HG03097 (cell line): ENCODE results near the gene WEE2.
"Not testable (repeated sequence)": the region's sequence is repeated elsewhere in the genome, so short reads cannot be mapped to it uniquely, and the experiment has no call there.

ENCODE experiments used
- ATAC-seq: cut with Tn5 transposase; IDR thresholded peaks from one replicate; pipeline ENCODE4 v1.9.1; 2021; ENCODE audit not compliant: unreplicated experiment, low FRiP score

WEE2 gene

DNA sequence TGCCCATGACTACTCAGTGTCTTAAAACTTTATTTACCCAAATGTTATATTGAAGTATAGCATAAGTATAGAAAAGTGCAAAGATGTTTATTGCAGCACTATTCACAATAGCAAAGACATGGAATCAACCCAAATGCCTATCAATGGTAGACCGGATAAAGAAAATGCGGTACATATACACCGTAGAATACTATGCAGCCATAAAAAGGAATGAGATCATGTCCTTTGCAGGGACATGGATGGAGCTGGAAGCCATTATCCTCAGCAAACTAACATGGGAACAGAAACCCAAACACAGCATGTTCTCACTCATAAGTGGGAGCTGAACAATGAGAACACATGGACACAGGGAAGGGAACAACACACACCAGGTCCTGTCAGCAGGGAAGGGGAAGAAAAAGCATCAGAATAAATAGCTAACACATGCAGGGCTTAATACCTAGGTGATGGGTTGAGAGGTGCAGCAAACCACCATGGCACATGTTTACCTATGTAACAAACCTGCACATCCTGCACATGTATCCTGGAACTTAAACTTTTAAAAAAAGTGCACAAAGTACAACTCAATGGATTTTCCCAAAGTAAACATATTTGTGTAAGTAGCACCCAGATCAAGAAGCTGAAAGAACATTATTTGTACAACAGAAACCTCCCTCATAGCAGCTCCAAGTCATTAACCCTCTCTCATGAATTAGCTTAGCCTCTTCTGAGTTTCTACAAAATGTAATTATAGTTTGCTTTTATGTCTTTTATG, 18.9 kb upstream of the WEE2 start:
- not testable (repeated sequence) for ATAC-seq

DNA sequence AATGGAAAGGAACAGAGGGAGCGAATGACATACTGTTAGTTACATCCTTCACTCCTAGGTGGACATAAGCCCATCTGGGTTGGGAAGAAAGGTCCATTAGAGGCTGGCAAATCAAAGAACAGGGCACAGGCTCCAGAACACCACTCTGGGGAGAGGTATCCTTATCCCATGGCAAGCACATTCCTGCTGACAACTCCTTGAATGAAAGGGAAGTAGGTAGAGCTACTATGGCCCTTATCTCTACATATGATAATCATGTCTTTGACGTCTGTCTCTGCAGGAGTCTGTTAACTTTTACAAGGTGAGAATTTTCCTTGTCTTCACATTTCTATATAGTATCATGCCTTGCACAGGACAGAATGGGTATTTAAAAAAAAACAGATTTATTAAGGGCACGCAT, 16.6 kb upstream of the WEE2 start:
- no peak for ATAC-seq

DNA sequence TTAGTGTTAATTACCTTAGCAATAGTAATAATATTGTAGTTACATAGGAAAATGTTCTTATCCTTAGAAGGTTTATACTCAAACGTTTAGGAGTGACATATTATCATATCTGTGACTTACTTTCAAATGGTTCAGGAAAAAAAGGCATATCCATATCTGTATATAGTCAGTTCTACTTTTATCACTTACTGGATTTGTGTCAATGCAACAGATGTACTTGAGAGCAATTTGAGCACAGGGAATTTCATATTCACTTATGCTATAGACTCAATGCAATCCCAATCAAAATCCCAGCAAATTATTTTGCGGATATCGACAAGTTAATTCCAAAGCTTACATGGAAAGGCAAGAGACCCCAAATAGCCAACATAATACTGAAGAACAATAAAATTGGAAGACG, 16.2 kb upstream of the WEE2 start:
- no peak for ATAC-seq

DNA sequence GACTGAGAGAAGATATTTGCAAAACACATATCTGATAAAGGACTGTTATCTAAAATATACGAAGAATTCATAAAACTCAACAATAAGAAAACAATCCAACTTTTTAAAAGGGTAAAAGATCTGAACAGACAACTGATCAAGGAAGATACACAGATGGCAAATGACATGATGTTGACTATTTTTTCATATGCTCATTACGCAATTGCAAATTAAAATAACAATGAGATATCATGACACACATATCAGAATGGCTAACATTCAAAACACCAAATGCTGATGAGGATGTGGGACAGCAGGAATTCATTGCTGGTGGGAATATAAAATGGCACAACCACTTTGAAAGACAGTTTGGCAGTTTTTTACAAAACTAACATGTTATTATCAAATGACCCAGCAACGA, 15.1 kb upstream of the WEE2 start:
- no peak for ATAC-seq

DNA sequence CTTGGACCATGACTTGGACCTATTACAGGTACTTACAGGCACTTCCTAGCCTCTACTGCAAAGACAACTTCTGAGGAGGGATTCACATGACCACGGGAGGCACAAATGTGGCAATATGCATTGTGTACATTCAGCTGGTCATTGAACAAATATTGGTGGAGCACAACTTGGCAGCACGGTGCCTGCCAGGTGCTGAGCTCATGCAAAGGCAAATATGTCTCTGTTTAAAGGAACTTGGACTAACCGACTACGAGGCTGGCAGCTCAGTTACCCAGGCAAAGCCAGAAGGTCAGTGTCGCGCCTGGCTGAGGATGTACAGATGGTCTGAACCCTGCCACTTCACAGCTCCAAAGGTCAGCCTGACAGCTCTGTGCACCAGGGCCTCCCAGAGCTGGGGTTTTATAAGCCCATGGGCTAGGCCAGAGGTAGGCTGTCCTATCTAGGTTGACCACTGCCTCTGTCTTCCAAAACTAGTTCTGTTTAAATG, 12.3 kb upstream of the WEE2 start:
- ATAC-seq: no peak

DNA sequence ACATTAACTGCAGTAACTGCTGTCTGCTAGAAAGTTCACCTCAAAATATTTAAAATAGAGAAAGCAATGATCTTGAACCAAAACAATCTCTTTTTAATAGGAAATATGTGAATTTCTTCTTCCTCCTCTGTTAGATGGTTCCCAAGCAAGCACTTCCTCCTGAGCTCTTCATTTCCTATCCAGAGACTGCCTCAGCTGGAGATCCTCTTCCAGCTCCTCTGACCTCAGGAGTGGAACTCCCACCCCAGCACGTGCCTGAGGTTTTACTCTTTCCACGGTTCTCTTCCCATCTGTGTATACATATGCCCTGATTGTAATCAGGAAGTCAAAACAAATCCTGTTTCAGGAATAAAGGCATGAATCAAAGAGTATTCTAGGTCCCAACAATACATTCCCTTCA, 11.8 kb upstream of the WEE2 start:
- ATAC-seq: no peak

DNA sequence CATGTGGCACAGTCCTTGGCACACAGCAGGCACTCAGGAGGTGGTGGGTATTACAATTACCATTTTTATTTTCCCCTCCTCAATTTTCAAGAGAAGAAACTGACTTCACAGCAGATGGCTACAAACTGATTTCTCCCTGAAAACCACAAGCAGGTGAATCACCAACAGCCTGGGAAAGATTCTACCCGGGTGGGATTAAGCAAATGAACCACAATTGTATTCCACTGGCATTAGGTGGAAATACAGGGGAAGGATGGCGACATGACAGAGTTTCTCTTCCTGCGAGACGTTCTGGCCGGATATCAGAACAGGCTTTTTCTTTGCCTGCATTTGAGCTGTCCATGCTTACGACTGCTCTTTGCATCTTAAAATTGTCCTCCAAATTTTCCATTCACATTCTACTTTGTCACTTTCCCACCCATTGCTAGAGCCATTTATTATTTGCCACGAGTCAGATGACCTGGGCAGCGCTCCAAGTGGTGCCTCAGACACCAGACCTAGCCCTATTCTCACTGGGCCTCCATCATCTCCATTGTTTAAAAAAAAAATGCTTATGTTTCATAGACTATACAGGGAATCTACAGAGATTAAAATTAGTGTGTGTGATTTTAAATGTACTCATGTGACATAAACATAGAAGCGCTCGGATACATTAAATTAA, 10.8 kb upstream of the WEE2 start:
- no peak for ATAC-seq

DNA sequence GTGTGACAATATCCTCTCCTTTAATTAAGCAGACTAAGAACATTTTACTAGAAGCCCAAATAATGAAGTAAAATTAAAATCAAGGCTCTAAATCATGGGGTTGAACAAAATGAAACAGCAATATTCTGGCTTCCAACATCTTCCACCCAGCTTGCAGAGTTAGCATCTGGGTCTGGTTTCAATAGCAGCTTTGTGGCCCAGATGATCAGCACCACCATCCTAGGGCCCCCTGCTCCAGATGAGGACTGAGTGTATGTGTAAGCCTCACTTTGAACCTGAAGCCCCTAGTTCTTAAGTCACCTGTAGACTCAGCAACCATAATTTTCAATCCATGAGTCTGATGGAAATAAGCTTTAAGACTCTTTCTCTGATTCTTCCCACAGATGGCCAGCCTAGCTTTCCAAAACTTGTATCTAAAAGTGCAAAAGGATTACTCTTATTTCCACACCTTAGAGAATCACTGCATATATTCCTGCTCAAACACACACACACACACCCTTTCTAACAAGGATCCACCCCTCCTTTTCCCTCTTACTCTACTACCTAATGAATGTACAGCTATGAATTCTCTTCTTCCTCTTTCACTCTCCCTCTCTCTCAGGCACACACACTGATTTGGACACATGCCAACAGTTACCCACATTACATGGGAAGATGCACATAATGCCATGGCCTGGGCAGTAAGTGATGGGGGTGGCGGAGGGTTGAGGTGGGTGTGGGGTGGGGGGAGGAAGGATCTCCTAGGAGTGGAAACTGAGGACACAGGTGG, 9.7 kb upstream of the WEE2 start:
- no peak for ATAC-seq

DNA sequence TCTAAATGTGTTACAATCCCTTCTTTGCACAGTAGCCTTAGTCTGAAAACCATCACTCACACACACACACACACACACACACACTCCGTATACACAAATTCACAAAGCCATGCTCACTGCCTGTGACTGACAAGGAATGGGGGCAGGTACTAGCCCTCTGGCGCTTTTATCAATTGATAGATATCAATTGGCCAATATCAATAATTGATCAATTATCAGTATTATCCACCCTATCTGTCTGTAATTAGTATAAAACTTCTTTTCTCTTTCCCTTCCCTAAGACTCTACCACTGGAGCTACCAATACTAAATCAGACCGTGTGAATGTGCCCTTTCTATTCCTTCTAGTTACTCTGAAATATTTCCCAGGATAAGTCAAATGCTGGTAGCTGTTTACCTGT, 8.3 kb upstream of the WEE2 start:
- ATAC-seq: no peak

DNA sequence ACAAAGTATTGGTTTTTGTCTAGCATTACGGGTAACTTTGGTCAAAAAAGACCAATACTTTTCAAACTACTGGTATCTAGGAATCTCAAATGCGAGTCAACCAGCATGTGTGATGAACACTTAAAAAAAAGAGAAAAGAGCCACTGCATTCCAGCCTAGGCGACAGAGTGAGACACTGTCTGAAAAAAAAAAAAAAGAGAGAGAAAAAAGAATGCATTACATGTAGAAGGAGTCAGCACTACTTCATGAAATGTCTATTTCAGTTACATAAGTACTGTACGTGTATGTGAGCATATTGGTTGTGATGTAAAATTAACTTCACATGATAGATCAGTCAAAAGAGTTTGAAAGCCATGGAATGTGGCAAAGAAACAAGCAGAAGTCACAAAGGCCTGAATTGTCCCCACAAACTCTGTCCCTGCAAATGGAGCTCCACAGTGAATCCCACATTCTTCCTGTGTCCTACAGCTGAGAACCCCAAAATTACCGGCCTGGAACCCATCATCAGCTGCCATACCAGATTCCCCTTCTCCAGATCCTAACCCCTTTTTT, 7.8 kb upstream of the WEE2 start:
- no peak for ATAC-seq

DNA sequence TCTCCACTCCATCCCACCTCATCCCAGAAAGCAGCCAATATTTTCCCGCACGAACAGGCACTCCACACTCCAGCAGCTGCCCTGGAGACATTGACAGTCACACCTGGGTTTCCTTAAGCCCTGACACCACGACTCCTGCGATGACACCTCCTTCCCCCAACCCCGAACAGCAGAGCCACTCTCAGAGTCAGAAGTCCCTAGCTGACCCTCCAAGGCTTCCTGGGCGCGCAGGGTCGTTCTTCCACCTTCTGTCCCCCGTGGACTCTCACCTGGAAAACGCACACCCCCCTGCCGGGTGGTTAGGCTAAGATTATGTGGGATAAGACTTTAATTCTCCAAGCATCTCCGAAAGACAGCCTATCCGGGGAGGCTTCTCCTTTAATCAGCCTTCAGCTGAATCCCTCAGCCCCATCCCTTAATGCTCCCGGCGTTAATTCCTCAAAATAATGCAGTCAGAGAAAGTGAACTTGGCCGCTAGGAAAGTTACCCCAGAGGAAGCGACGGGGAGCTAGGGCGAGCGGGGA, 7.2 kb upstream of the WEE2 start:
- ATAC-seq: no peak

DNA sequence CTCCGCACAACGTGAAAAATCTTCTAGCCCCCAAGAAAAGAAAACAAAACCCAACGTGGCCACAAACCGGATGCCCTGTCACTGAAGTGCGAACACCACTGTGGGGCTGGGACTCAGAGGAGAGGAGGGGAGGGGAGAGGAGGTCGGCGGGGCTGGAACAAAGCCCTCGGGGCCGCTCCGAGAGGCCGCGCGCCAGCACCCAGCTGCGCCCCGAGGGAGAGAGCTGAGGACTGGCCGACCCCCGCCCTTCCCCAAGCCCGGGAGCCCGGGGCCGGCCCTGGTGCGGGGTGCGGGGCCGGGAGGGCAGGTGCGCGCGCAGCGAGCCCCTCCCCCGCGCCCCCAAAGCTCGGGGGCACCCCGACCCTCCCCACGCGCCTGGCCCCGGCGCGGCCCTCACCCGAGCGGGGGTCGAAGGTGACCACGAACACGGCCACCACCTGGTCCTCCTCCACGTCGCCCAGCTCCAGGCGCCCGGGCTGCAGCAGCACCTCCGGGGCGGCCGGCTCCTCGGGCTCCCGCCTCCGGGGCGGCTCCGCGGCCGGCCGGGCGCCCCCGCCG, 6.6 kb upstream of the WEE2 start:
- peak; percentile 82 for ATAC-seq

DNA sequence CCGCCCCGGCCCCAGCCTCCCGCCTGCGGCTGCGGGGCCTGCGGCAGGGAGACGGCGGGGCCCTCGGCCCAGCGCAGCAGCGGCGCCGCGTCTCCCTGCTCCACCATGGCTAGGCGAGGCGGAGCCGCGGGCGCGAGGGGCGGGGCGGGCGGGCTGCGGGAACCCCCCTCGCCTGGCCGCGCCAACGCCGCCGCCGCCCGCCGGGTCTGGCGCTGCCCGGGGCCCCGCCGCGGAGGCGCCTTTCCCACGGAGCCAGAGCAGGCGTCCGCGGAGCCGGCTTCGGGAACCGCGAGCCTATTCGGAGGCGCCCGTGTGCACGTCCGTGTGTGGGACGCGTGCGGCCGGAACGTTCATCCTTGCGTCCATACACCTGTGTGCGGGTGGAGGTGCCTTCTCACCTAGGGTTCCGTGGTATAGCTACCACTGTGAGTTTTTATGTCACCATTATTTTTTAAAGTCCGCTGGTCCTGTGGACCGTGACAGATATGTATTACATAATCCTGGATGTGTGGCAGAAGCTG, 6.0 kb upstream of the WEE2 start, which contains the start of gene DENND11:
Gene DENND11 (minus strand): TSS at position 120 of the 521 bp plus-strand sequence. CDS start 13 bp downstream, at position 107.
- peak; percentile 66 for ATAC-seq

DNA sequence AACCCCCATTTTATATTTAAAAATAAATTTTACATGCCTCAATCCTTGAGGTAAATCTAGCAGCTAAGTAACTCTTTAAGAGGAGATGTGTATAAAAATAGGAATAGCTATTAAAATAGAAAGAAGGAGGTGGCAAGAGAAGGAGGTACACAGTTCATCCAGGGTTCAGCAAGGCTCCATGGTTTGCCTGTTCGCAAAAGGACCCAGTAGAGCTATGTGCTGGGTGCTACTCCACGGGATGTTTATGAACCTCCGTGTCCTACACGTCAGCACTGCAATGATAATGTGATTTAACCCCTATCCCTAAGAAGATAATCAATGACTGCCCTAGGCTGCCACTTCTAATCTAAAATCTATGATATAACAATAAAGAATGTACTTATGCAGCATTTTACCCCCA, 5.3 kb upstream of the WEE2 start:
- no peak for ATAC-seq

DNA sequence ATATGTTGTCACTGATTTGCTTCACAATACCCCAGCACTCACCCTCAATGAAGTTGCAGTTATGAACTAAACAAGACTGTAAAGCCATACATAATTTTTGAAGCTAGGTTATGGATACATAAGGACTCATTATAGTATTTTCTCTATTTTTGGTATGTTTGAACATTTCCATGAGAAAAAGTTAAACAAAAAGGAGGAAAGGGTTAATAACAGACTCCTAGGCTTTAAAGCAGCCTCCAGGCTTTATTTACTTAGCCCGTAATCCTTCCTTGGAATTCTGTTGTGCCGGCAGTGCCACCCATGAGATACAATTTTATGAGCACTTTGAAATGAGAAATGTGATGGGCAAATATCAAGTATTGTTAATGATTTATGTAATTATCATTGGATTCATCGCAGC, 4.0 kb upstream of the WEE2 start:
- ATAC-seq: no peak

DNA sequence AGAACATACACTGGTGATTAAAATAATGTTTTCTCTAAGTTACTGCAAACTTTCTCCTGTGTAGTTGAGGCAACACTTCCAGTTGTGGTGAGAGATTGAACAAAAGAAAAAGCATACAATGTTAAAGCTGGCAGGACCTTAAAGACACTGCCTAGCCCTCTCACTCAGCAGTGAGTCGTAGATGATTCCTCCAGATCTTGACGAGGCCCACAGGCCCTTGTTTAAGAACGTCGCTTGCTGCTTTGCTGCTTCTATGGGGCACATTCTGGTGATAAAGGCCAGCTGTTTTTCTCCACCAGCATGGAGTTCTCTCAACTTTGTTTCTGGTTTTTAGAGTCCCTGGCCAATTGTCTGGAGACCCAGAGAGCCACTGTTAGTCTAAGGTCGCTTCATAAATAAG, 3.4 kb upstream of the WEE2 start:
- no peak for ATAC-seq

DNA sequence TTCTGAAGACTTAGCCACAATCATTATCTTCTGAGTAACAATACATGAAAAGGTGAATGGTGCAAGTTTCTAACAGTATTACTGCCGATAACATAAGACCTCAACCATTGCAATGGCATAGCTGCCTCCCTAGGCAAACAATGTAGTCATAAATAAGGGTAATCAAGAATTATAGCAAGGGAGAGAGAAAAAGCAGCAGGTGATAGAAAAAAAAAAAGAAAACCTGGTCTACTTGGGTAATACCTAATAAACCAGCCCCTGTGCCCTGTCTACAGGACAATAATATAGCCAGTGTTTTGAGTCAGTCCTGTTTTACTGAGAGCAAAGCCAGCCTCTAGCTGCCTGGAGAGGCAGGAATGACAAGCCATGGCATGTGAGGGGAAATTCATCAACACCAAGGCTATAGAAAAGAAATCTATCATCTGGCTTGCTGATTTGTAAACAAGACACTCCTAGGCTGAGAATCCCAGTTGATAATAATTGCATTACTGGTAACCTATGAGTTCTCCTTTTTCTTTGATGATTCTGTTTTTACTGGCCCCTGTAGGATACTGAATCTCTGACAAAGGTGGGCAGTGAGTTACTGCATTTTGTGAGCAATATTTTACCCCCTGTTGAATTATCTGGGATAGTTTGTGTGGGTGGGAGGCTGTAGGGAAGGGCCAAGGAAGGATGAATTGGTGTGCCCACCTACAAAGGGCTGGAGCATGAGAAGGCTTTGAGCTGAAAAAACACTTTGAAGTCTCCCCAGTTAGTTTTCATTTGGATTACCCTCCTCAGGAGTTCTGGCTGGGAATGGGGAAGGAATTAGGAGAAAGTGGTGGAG, 1.7 kb upstream of the WEE2 start:
- no peak for ATAC-seq

DNA sequence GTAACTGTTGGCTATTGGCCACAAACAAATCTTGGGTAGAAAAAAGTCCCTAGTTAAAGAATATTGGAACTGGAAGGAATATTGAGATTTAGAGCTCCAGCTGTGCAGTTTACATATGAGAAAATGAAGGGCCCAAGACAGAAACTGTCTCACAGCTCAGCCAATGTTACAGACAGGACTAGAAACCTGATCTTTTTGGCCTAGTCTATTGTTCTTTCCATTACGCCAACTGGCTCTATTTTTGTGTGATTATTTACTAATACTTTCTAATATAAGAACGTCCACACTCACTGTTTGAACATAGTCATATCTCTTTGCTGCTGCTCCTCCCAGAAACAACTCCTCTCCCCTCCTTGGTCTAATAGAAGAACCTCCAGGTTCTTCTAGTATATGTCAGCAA, 1.2 kb downstream of the WEE2 start:
- ATAC-seq: no peak

DNA sequence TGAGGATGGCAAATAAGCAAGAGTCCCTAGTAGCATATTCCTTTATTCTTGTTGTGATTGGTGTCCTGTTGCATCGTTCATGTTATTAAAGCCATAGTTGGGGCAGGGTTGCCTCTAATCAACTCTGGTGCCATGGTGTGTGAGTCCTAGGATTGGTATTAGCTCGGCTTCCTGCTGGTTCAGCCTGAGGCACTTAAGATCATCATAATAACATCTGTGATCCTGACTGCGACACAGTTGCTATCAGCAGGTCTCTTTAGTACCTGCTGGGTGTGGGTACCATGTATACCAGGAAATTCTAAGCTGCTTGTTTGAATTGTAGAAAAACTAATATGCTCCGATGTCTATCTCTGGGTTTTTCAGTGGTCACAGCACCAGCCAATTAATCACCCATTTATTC, 1.6 kb downstream of the WEE2 start:
- ATAC-seq: no peak

DNA sequence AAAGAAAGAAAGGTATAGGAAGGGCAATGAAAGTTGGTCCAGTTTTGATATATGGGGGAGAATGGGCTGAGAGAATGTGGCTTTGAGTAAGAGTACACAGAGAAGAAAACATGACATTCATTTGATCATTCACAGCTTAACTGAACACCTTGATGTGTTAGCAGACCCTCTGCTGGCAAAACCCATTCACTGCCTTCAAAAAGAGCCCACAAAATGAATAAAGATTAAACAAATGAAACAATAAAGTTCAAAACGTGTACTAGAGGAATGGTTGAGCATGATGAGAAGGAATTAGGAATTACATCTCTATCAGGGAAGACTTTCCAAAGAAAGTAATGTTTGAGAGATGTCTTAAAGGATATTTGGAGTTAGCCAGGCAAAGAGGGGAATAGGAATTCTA, 2.1 kb downstream of the WEE2 start:
- ATAC-seq: no peak
